GM12801 (cell line): ENCODE data around the gene HYCC2.

Experiments
- CTCF ChIP-seq: IDR thresholded peaks from one replicate; pipeline ENCODE4 v1.5.1; 2011; ENCODE audit warnings: control low read depth; ENCODE audit not compliant: insufficient read length; ENCODE audit errors: extremely low read depth

Gene HYCC2

GRCh38 chr2:201071479-201072200 lies at the start of gene HYCC2, which contains the start of gene NDUFB3:
Gene HYCC2 (minus strand): TSS chr2:201071671. CDS start chr2:201024009, 47,662 bp downstream.
Gene NDUFB3 (plus strand): TSS chr2:201072001. CDS start chr2:201078883, 6,882 bp downstream.
- TF ChIP-seq CTCF: no peak

- TF ChIP-seq CTCF: no peak
Observed at GRCh38 chr2:201118961-201119854, 47.7 kb upstream of the HYCC2 start.

- TF ChIP-seq CTCF: no peak
Observed at GRCh38 chr2:201118121-201118960, 46.9 kb upstream of the HYCC2 start.

DNA sequence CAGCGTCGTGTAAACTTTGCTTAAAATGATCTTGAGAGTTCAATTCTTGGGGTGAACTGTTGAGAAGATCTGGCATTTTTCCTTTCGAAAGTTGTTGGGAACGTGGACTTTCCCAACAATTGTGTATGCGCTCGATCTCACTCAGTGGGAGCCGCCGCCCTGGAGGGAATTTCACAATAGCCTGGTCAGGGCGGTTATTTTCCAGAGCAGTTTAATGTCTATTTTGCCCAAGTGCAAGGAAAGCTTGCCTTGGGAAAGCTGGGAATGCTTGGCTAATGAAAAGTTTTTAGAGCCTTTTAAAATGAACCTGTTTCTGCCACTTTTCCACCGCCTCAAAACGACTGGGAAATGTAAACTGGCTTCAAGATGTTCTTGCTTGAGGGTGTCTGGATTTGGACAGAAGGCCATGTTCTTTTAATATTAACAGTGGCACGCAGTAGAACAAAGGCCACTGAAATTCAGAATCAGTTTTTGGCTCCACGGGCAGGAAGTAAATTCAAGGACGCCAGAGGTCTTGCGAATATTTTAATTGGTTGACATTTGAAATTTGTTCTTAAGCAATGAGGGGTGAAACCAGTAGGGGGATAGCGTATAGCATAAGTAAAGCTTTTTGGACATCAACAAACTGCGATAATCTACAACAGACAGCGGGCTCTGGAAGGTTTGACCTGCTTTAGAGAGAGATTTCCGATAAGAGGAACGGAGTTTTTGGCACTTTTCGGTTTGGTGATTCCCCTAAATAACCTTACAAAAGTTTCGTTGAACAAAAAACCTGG lies 45.7 kb upstream of the HYCC2 start:
- TF ChIP-seq CTCF: no peak

GRCh38 chr2:201116115-201116958 lies 44.9 kb upstream of the HYCC2 start, which contains the start of gene CFLAR:
Gene CFLAR (plus strand): TSS chr2:201116164. CDS start chr2:201129866, 13,702 bp downstream.
- TF ChIP-seq CTCF: no peak

DNA sequence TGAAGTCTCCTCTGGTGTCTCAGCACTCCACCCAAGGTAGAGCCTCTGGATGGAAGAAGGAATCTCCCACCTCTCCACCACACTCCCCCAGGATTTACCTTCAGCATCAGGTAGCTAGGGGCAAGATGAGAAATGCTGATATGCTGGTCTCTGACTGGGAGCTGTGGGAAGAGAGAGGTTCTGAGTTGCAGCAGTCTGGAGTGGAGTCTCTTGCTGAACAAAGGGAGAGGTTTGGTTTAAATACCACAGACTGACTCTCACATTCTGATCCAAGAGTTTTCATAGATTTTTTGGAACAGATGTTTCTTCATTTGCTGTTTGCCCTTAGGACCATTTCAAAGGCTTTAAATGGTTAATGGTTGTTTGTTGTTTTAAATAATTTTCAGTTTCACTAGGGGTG lies 43.4 kb upstream of the HYCC2 start:
- no peak for TF ChIP-seq CTCF
